NCI-H82 (cell line): Measurements from ENCODE around the gene RAMACL.
"Not testable (repeated sequence)": the region's sequence is repeated elsewhere in the genome, so short reads cannot be mapped to it uniquely, and the experiment has no call there.

ENCODE experiments used
- DNase-seq: peaks from one replicate; lab custom pipeline; 2025; lab: John Stamatoyannopoulos, UW

Gene RAMACL

DNA sequence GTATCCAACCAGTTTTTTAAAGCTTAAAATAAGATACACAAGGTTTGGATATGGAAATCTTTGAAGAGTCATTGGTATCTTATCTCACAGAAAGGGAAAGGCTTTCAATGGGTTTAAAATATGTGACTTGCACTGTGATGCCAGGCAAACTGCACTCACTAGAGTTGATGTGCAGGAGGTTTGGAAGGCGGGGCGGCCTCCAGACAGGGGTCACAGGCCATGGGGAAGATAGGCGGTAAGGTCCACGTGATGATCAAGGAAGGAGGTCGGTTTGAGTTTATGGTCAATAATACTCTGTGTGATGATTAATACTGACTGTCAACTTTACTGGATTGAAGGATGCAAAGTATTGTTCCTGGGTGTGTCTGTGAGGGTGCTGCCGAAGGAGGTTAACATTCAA lies 9.5 kb upstream of the RAMACL start:
- no peak for DNase-seq

DNA sequence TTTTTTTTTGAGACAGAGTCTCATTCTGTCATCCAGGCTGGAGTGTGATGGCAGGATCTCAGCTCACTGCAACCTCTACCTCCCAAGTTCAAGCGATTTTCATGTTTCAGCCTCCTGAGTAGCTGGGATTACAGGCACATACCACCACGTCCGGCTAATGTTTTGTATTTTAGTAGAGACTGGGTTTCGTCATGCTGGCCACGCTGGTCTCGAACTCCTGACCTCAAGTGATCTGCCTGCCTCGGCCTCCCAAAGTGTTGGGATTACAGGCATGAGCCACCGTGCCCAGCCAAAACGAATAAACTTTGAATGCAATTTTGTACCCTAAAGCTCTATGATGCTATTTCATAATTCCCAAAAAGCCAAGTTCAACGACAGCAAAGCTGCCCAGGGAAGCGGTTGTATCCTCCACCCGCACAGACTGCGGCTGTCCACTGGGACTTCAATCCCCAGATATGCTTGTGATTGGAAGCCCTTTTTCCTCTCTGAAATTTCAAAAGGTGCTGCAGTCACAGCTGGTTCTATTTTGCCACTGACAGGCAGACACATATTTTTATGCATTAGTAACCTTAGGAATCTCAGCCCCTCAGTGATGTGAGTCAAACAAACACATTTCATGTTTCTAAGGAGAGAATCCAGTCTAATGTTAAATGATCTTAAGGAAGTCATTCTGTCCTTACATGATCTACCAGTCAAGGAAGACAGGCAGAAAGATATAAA lies 8.7 kb upstream of the RAMACL start:
- DNase-seq: no peak

DNA sequence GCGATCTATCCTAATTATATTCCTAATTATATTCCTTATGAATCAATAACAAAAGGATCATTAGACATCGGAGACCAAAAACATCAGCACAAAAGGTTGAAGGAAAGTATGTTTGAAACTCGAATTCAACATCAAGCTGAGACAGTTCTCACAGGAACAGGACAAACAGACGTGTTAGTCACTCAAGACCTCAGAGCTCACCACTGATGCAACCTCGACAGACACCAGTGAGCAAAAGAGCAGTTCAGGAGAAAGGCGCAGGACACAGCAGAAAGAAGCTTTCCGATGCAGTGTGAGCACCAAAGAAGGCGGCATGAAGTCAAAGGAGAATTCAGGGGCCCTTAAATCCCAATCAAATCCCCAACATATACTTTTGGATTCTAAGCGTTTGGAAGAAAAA lies 6.3 kb upstream of the RAMACL start:
- no peak for DNase-seq

DNA sequence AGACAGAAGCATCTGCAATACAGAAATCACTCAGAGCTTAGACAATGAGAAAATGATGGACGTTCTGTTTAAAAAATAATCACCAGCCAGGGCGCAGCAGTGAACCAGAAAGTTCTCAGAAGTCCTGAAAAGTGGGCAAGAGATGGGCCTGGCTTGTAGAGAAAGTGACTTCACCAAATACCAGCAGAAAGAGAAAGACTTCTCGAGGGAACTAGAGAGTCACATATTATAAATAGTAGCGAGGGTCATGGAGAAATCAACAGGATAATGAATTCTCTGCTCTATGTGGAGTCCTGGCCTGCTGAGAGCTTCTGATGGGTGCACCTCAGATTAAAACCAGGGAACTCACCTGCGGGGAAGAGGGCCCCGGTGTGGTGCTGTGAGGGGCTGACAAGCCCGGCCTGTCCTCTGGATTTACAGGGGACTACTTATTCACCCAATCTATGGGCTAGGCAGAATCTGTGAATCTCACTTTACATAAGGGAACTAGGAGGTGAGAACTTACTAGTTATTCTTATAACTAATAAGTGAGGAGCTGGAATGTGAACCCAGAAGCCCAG lies 5.6 kb upstream of the RAMACL start:
- no peak for DNase-seq

DNA sequence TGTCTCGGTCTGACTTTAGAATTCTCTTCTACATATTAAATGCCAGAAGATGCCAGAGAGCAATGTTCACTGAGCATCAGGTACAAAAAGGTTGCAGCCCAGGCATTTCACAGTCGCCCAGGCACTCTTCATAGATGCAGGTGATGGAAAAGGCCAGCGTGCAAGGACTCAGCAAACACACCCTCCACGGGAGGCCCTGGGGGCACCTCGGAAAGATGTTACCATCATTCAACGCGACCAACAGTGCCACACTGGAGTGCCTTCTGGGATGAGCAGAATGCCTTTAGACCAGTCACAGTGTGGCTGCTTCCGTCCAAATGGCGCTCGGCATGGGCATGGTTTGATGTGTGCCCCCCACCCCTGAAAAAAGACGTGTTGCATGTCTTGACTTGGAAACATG lies 4.5 kb upstream of the RAMACL start:
- no peak for DNase-seq

DNA sequence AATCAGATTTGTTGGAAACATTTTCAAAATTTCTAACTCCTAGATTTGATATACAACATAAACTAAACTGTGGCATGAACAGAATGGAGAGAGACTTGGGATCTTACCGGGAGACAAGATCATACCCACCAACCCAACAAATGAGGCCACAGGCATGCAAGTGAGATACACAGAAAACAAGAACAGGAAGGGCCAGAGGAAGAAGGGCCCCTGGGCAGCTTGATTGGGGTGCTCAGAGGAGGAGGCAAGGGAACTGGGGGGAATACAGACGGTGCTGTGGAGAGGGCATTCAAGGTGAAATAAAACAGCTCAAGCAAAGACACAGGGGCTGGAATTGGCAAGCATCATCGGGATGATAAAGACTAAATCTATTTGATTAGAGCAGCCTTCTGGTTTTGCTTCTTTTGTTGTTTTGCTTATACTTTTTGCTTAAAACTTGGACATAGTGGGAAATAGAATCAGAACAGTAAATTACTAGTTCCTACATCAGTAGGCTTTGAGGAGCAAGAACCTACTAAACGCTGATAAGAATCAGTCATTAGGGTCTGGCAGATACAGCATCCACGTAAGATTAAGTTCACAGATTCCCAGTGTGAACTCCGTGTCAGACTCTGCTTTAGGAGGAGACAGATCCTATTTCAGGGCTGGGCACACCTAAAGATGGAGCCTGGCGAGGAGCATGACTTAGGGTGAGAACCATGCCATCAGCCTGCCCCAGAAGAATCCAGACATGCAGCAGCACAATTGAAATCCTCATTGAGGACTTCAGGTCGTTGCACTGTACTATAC lies 3.5 kb upstream of the RAMACL start:
- no peak for DNase-seq

DNA sequence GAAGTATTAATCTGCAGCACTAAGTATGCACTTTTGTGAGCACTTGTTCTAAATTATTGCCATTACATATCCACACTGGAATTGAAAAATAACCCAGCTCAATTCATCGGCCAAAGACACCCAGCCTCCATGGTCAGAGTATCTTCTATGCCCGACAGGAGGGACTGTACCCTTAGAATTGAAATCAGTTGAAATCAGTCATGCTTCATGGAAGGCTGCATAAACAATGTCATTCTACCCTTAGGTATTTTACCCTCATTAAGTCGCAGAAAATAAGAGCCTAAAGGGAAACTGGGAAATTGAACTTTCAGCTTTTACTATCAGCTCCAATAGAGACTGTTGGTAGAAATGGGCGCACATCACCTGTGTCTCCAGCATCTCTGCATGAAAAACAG lies 2.9 kb upstream of the RAMACL start:
- no peak for DNase-seq

DNA sequence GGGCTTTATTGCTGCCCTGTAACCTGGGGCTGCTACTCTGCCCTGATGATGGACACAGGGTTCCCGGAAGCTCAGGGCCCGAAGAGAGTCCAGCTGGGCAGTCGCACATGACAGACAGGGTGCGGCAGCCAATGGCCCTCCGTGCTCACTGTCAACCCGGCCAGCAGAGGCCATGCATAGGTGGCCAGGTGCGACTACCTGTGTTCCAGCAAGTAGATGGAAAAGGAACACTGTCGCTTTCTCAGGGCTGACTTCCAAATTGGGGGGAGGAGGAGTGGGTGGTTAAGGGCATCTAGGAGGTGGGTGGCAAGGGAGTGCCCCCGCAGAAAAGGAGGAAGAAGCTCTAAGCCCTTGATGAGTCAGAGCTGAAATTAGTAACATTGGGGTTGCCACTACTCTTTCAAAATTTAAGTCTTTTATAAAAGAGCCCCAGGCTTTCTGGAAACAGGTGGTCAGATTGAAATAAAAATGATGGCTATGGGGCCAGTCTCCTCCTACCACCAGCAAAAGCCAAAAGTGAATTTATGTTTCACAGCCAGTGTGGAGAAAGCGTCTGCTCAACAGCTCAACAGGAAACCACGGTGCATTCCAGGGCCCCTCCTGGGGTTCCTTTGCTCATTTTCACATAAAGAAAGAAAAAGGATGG lies 2.3 kb upstream of the RAMACL start:
- no peak for DNase-seq

DNA sequence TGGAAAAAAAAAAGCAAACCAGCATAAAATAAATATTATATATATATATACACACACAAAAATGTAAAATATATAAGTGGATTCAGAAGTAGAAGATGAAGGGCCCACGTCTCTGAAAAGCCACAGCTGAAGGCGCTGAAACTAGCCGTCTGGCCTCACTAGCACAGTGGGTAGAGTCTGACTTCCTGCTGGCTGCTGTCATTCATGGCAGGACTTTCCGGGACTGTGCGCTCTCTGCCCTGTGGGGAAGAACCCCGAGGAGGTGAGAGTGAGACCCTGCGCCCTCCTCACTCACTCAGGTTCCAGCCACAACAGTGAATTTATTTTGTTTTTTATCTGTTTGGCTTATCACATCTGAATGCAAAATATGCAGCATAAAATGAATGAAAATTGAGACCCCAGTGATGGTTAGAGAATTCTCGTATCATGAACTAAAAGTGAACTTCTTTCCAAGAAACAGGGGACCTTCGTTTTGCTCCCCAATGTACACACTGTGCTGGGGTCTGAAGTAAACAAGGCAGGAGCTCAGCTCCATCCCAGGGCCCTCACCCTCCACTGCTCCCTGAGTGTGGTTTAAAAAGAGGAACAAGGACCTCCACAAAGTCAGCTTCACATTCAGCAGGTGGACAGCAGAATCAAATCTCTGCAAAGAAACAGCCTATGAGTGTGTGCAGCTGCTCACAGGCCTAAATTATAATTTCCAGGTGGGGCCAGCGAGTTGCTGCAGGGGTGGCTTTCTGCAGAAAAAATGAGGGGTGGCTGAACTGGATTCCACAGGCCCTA lies 1.3 kb upstream of the RAMACL start:
- DNase-seq: no peak

DNA sequence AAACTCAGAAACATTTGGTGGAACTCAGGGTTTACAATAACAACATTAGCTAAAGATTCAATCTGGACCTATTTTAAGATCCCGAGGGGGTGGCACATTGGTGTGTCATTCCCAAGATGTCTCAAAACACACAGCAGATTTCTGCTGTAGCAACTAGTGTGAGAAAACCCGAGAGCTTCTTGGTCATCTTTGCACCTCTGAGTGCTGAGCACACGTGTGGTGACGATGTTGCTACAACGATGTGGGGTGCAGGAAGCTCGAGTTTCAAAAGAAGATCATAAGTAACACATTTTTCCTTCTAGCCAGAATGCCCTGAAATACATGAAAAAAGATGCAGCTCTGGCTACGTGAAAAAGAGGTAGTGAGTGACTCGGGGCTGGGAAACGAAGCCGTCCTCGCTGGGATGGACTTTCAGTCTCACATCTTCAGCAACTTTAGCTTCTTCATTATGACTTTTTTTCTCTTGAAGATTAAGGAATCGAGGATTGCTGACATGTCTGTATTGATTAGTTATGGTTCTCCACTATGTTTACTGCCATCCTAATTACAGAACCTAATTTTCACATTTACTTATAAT lies 1.5 kb downstream of the RAMACL start:
- no peak for DNase-seq

DNA sequence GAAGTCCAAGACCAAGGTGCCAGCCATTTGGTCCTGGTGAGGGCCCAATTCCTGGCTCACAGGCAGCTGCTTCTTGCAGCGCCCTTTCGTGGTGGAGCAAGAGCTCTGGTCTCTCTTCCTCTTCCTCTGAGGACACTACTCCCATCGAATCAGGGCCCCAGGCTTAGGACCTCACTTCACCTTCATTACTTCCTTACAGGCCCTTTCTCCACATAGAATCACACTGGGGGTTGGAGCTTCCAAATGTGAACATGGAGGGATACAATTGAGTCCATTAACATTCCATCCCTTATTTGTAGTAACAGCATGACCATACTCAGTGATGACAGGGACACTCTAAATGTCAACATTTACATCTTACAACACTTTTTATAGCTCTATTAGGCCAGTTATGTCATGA lies 2.3 kb downstream of the RAMACL start:
- DNase-seq: no peak

DNA sequence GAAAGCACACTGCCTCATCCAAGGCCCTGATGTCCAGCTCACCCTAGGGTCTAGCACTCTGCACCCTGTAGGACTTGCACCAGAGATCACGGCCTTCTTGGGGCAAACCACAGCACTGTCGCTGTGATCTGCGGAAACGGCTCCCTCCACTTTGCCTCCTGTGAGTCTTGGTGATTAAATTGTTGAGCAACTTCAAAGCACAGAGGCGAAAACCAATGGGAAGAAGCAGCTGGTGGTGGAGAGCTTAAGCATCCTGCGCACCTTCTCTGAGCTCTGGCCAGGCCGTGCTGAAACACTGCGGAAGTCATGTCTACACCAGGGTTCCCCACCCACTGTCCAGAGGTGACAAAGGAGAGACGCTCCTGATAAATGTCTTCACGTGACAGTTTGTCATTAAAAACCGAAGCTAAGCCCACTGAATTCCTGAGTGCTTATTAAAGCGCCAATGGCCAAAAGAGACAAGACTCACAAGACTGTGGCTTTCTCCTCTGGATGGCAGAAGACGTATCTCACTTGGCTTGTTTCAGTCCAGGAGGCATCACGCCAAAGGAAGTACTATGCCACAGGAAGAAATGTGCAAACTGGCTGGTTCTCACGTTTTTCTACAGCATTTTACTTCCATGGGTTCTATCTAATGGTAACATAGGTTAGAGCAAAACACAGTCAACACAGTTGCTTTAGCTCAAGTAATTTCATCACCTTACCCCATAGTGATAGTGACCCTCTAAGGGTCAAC lies 3.1 kb downstream of the RAMACL start:
- no peak for DNase-seq

DNA sequence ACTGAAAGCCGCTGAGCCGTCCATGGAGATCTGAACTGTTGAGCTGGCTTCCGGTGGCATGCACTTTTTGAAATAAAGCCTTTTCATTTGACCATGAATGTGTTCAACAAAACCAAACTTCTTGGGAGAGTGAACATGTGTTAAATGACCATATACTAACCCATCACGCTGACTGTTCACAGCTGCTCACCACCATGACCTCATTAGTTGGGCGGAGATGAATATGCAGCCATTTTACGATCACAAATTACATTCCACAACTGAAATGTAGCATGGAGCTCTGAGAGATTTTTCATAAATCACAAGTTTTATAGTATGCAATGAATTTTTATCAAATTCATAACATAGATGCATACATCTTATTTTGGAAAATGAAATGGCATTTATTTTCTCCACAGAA lies 4.2 kb downstream of the RAMACL start:
- no peak for DNase-seq

DNA sequence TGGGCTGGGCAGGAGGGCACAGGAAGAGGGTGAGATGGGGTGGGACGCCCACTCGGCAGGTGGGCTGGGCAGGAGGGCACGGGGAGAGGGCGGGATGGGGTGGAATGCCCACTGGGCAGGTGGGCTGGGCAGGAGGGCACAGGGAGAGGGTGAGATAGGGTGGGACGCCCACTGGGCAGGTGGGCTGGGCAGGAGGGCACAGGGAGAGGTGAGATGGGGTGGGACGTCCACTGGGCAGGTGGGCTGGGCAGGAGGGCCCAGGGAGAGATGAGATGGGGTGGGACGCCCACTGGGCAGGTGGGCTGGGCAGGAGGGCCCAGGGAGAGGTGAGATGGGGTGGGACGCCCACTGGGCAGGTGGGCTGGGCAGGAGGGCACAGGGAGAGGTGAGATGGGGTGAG lies 4.7 kb downstream of the RAMACL start:
- not testable (repeated sequence) for DNase-seq

DNA sequence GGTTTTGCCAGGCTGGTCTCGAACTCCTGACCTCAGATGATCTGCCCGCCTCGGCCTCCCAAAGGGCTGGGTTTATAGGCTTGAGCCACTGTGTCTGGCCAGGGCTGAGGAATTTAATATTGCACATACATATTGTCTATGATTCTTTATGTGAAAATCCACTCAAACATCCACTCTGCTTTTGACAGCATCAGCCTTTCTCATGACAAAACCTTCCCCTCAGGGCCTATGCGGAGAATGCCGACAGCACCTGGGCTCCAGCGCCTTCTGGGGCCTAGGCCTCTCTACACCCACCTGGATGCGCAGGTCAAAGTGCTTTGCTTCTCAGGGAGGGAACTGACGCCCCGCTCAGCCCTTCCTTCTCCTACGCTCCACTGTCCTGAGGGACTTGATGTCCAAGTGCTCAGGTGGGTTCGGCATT lies 5.4 kb downstream of the RAMACL start:
- DNase-seq: no peak

DNA sequence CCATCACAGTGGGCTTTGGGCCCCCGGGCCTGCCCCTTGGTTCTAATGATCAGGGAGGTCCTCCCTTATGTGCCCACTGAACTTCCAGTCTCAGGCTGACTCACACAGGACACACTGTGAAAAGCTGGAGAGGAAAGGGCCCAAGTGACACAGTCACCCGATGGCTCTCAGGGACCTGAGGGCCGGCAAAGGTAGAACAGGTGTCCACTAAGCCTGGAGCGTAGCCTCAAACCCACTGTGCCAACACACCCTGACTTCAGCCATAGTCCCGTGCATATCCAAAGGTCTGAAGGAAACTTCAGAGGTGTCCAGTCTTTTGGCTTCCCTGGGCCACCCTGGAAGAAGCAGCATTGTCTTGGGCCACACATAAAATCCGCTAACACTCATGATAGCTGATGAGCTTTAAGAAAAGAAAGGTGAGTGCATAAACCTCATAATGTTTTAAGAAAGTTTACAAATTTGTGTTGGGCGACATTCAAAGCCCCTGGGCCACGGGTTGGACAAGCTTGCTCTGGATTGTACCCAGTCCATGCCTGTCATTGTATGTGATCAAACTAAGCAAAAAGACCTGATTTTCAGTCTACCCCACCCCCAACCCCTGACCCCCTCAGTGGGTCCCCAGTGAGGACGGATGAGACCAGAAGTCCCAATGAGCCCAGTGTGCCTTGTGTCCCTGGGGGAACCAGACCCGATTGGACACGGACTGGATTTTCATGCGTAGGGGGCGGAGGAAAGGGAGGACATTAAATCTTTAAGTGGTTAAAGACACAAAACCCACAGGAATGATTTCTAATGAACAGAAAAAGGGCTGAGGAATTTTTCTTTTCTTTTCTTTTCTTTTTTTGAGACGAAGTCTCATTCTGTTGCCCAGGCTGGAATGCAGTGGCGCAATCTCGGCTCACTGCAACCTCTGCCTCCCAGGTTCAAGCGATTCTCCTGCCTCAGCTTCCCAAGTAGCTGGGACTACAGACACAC lies 6.1 kb downstream of the RAMACL start:
- no peak for DNase-seq

DNA sequence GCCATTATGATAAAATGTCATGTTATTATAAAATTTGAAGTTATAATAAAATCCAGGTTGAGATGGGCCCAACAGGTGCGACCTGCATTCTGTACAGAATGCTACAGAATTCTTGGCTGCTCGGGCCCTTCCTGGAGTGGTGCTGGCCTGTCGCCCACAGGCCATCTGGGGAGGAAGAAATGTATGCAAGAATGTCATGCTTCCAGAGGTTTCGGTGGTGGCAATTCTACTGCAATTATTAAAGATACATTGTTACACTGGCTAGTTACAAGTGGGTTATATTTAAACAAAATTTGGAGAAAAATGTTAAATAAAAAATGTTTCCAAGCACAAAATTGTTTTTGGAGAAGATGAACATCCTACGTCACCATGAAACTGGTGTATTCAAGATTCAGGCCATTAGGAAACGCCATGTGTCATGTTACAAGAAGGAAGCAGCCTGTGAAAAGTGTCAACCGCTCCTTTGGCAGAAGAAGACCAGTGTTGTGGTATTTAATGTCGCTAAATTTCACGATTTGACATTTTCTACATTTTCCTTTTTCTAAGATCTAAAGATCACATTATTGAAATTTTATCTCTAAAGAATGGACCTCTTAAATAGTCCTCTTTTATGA lies 7.1 kb downstream of the RAMACL start:
- DNase-seq: no peak

DNA sequence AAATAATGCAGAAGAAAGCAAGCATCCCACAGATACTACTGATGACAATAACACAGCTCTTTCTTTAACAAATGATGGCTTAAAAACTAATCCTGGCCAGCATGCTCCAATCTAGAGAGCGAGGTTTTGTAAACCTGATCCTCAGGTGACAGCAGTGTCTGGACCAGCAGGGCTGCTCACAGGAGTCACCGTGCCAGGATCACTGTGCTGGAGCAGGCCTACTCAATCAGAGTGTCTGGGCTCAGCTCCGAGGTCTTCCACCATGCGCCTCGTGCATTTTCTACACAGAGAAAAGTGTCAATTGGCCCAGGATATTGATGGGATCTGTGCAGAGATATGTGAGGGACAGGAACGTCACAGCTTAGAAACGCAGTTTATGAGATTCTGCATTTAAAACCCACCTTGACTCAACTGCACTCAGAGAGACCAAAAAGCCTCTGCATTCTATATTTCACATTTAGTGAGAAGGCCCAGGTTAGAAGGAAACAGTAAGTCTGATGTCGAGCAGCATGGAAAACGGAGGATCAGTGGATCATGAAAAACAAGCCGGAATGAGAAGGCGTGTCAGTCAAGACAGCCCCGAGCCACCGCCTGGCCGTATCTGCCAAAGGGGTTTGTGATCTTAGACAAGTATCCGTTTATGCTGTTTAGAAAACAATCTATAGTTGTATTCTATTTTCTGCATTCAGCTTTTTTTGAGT lies 7.8 kb downstream of the RAMACL start:
- DNase-seq: no peak

DNA sequence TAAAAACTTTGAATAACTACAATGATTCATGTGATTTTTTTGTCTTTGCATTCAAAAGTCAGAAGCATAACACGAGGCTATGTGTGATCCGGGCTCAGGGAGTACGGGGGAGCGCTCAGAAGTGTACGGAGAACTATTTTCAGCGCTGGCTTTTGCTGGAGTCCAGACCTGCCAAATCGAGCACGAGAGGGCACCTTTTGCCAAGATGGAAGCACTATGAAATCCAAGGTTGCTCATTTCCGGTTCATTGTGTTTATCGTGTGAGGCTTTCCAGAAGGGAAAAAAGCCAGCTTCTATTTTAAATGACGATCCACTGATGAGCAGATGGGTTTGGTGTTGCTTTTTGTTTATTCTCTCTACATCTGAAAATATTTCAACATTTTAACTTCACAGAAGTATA lies 11.3 kb downstream of the RAMACL start:
- no peak for DNase-seq
